Measurements from ENCODE around the gene PSAPL1.

PSAPL1 gene

GRCh38 chr4:7464259-7464655 lies 29.5 kb upstream of the PSAPL1 start:
- Histone ChIP-seq H3K27me3 (replicated peaks; ENCODE audit: control insufficient read depth, insufficient read depth, low read length) (no peaks in the 10 kb centered on the region; the same call in 1 of the 2 replicates), H3K4me3 (replicated peaks; ENCODE audit: low read depth, low read length) (no peak overlapping the region), H3K36me3 (ENCODE audit: control insufficient read depth, insufficient read depth, low read length) (no peaks in the 10 kb centered on the region)
- TF ChIP-seq CTCF (IDR thresholded peaks at IDR 0.05; ENCODE audit: insufficient read depth, low read length, poor library complexity, severe bottlenecking): no peak
- no peak for DNase-seq (ENCODE audit: extremely low read depth, insufficient read length)

- no peak for TF ChIP-seq CTCF (IDR thresholded peaks at IDR 0.05; ENCODE audit: insufficient read depth, low read length, poor library complexity, severe bottlenecking)
- Histone ChIP-seq H3K36me3 (ENCODE audit: control insufficient read depth, insufficient read depth, low read length) (no peaks in the 10 kb centered on the region), H3K27me3 (replicated peaks; ENCODE audit: control insufficient read depth, insufficient read depth, low read length) (no peaks in the 10 kb centered on the region), H3K4me3 (replicated peaks; ENCODE audit: low read depth, low read length) (no peak overlapping the region)
- no peak for DNase-seq (ENCODE audit: extremely low read depth, insufficient read length)
Observed at GRCh38 chr4:7463566-7464258, 29.0 kb upstream of the PSAPL1 start.

- Histone ChIP-seq H3K27me3 (replicated peaks; ENCODE audit: control insufficient read depth, insufficient read depth, low read length) (no peaks in the 10 kb centered on the region; the same call in 1 of the 2 replicates), H3K36me3 (ENCODE audit: control insufficient read depth, insufficient read depth, low read length) (no peaks in the 10 kb centered on the region), H3K4me3 (replicated peaks; ENCODE audit: low read depth, low read length) (no peak overlapping the region)
- no peak for TF ChIP-seq CTCF (IDR thresholded peaks at IDR 0.05; ENCODE audit: insufficient read depth, low read length, poor library complexity, severe bottlenecking)
- DNase-seq (ENCODE audit: extremely low read depth, insufficient read length): no peak
Observed at GRCh38 chr4:7462509-7462971, 27.8 kb upstream of the PSAPL1 start.

- Histone ChIP-seq H3K4me3 (replicated peaks; ENCODE audit: low read depth, low read length) (no peak overlapping the region), H3K36me3 (ENCODE audit: control insufficient read depth, insufficient read depth, low read length) (no peaks in the 10 kb centered on the region), H3K27me3 (replicated peaks; ENCODE audit: control insufficient read depth, insufficient read depth, low read length) (no peaks in the 10 kb centered on the region; the same call in 1 of the 2 replicates)
- DNase-seq (ENCODE audit: extremely low read depth, insufficient read length): no peak
- no peak for TF ChIP-seq CTCF (IDR thresholded peaks at IDR 0.05; ENCODE audit: insufficient read depth, low read length, poor library complexity, severe bottlenecking)
Observed at GRCh38 chr4:7461230-7461629, 26.5 kb upstream of the PSAPL1 start.

- Histone ChIP-seq H3K4me3 (replicated peaks; ENCODE audit: low read depth, low read length) (no peak overlapping the region), H3K27me3 (replicated peaks; ENCODE audit: control insufficient read depth, insufficient read depth, low read length) (no peaks in the 10 kb centered on the region; the same call in 1 of the 2 replicates), H3K36me3 (ENCODE audit: control insufficient read depth, insufficient read depth, low read length) (no peaks in the 10 kb centered on the region)
- no peak for TF ChIP-seq CTCF (IDR thresholded peaks at IDR 0.05; ENCODE audit: insufficient read depth, low read length, poor library complexity, severe bottlenecking)
- no peak for DNase-seq (ENCODE audit: extremely low read depth, insufficient read length)
Observed at GRCh38 chr4:7460566-7460965, 25.8 kb upstream of the PSAPL1 start.
